GM18951 (cell line): ENCODE measurements around the gene RPL37A.

ENCODE experiments used
- POLR2A ChIP-seq: IDR thresholded peaks from 4 replicates; pipeline ENCODE4 v1.6.1; 2011; ENCODE audit warnings: mild to moderate bottlenecking; ENCODE audit not compliant: insufficient read length, insufficient read depth; ENCODE audit errors: extremely low read depth
- in situ Hi-C: fragments of 300-500 bp; cut with MboI; formaldehyde crosslinking; loops from one replicate; pipeline ENCODE4 v1.12.0; 2022; ENCODE audit warnings: low sequenced_read_pairs, mixed read lengths, inconsistent platforms; ENCODE audit not compliant: unreplicated experiment

RPL37A gene

GRCh38 chr2:216549926-216550690 lies 51.5 kb downstream of the RPL37A start:
- TF ChIP-seq POLR2A = no peak
- in situ Hi-C loops = no loop called here

DNA sequence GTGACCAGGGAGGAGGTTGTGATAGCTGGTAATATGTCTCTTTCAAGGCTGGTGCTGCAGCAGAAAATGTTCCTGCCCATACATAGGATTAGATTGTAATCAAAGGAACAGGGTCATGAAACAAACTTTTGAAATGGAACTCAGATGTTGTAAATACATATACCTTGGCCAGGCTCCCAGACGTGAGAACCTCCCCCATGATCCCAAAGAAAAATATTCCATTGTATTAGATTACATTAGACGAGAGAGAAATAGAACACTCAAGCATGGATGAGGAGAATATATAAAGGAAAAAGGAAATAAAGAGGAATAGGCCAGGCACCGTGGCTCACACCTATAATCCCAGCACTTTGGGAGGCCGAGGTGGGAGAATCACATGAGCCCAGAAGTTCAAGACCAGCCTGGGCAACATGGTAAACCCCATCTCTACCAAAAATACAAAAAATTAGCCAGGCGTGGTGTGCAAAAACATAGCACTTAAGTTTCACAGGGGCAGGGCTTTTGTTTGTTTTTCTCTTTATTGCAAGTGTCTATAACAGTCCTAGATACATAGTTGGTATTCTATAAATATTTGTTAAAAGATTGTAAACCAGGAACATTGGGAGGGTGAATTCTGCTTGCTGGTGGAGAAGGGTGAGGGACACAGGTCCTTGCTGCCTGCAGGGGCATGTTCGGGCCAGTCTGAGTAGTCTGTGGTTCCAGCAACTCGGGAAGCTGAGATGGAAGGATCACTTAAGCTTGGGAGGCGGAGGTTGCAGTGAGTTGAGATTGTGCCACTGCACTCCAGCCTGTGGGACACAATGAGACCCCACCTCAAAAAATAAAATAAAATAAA lies 52.8 kb downstream of the RPL37A start:
- in situ Hi-C loops = no loop called here
- no peak for TF ChIP-seq POLR2A

DNA sequence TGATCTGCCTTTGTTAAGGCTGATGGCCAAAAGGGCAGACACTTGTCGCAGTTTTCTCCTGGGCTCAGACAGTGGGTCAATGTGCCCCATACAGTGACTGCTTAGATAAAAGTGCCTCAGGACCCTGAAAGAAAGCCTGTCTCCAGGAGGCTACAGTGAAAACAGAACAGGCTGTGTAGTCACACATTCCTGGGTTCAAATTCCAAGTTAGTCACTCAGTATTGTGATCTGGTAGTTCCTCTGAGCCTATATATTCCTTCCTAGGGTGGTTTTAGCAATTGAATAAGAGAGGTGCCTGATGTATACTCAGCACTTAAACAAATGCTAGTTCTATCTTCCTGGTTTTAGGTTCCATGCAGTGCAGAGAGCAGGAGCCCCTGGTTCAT lies 54.4 kb downstream of the RPL37A start:
- TF ChIP-seq POLR2A = no peak
- in situ Hi-C loops = no loop called here
